ENCODE data around the gene ATP13A3. TPM values are rescaled to one million over a fixed set of nuclear protein-coding genes. Genes with fewer than 3 reads are reported as not detected.
"Not testable (repeated sequence)": the region's sequence is repeated elsewhere in the genome, so short reads cannot be mapped to it uniquely, and the experiment has no call there.

The ATP13A3 gene
- 146 TPM for total RNA-seq

DNA sequence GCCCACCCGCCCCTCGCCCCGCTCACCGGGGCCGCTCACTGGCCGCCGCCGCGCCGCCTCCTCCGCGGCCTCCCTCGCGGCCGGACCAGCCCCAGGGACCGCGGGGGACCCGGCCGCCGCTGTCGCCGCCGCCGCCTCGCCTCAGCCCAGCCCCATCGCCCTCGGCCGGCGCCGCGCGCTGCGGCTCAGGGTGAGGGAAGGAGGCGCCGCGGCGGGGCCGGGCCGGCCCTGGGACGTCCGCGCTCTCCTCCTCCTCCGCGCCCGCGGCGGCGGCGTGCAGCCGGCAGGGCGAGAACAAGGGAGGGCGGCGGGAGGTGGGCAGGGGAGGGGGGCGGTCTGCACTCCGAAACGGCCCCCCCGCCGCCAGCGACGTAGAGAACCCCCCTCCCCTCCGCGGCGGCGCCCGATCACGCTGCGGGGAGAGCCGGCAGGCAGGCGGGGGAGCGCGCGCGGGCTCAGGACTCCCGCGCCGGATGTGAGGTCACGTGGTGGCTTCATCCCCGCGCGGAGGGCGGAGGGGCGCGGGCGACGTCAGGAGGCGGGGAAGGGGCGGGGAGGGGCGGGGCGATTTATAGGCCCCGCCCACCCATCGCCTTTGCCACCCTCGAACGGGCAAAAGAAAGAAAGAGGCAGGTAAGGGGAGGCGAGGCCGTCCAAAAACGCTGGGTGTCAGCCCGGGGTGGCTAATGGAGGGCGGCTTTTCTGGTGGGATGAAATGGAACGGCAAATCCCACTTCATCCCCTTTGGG, at the start of gene ATP13A3:
ATP13A3 (minus strand) TSS at position 463 of the 749 bp plus-strand sequence. CDS start 24,812 bp downstream, outside the sequence.
- peak; percentile 98 to 99 for DNase-seq (ENCODE audit: low spot score in 2 of 2)
- no peak for FAIRE-seq

DNA sequence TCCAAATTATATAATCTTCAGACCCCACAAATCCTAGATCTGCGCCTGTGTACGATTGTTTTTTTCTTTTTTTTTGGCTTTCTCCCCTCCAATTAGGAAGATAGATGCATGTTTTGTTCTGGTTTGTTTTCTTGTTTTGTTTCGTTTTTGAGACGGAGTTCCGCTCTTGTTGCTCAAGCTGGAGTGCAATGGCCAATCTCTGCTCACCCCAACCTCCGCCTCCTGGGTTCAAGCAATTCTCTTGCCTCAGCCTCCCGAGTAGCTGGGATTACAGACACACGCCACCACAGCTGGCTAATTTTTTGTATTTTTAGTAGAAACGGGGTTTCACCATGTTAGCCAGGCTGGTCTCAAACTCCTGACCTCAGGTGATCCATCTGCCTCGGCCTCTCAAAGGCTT, 48.4 kb upstream of the ATP13A3 start:
- not testable (repeated sequence) for DNase-seq (ENCODE audit: low spot score in 2 of 2); FAIRE-seq

DNA sequence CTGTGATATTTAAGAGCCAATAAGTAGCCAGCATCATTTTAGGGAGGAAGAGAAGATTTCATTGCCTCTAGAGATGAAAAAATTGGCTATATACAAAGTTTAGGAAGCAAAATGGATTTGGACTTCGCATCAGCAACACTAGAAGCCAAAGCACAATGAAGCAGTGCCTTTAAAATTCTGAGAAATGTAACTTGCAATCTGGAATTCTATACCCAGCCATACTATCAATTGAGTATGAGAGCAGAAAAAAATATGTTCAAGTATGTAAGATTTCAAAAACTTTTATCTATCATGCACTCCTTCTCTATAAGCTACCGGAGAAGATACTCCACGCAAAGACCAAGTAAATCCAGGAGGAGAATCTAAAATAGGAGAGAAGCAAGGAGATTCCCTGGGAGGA, 47.4 kb upstream of the ATP13A3 start:
- FAIRE-seq = no peak
- no peak for DNase-seq (ENCODE audit: low spot score in 2 of 2)

DNA sequence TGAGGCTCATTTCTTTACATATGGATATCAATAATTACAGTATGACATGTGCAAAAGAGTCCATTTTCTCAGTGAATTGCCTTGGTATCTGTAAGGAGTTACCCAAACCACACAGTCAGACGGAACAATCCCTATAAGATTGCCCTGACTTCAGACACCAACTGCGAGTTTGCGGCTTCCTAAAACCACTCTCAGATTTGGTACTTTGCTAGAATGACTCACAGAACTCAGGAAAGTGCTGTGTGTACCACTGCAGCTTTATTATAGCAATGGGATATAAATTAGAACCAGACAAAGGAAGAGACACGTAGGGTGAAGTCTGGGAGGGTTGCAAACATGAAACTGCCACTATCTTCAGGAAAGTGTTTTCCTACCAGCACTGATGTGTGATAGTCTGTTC, 45.8 kb upstream of the ATP13A3 start:
- DNase-seq (ENCODE audit: low spot score in 2 of 2) (no peak), FAIRE-seq (no peak)

DNA sequence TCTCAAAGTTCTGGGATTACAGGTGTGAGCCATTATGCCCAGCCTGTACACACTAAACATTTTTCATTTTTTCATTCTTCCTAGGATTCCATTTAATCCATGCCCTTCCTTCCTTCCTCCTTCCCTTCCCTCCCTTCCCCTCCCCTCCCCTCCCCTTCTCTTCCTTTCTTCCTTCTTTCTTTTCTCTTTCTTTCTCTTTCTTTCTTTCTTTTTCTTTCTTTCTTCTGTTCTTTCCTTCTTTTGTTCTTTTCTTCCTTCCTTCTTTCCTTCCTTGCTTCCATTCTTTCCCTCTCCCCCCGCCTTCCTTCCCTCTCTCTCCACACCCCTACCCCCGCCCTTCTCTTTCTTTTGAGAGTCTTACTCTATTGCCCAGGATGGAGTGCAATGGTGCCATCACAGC, 40.9 kb upstream of the ATP13A3 start:
- FAIRE-seq = no peak
- DNase-seq (ENCODE audit: low spot score in 2 of 2) = no peak

DNA sequence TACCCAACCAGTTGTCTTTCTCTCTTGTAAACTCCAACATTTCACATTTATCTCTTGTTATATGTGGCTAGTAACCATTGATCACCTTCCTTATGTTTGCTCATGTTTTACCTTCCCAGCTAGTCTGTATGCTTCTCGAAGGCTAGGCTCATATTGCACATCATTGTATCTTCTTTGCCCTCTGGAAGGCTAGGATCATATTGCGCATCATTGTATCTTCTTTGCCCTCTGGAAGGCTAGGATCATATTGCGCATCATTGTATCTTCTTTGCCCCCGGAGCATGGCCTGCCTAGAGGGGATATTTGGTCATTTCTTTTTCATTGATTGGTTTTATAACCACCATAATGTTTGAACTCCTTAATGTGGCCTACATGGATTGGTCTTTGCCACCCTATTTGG, 39.4 kb upstream of the ATP13A3 start:
- no peak for FAIRE-seq
- no peak for DNase-seq (ENCODE audit: low spot score in 2 of 2)

DNA sequence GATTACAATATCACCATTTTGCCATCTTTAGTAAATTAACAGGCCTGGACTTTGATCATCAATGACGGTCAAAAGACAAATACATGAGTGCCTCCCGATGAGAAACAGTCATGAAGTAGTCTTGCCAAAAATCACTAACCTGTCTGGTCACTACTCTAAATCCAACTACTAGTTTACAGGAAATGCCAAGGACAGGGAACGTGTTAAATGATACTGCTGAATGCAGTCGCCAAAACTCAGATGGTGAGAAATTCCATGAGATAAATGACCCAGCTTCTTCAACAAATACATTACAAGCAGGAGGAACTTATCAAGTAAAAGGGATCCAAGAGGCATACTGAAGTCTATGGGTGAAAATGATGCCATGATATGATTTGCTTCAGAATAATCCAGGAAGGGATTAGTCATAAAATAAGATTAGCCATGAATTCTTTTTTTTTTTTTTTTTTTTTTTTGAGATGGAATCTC, 35.8 kb upstream of the ATP13A3 start:
- FAIRE-seq = no peak
- no peak for DNase-seq (ENCODE audit: low spot score in 2 of 2)

DNA sequence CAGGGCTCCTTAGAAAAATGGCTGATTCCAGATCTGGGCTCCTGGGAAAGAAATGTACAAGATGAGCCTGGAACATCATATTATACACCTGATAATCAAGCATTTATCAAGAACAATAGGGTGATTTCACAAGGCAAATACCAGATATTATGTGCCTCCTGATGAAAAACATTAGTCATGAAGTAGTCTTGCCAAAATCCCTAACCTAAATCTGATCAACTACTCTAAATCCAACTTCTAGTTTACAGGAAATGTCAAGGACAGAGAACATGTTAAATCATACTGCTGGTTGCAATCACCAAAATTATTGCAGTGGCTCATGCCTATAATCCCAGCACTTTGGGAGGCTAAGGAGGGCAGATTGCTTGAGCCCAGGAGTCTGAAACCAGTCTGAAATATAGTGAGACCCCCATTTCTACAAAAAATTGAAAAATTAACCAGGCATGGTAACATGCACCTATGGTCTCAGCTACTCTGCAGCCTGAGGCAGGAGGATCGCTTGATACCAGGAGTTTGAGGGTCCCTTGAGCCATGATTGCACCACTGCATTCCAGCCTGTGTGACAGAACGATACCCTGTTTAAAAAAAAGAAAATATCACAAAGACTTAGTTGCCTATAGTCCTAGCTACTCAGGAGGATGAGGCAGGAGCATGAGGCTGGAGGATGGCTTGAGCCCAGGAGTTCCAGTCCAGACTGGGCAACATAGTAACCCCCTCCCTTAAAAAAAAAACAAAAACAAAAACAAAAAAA, 34.9 kb upstream of the ATP13A3 start:
- DNase-seq (ENCODE audit: low spot score in 2 of 2) (no peak), FAIRE-seq (no peak)

DNA sequence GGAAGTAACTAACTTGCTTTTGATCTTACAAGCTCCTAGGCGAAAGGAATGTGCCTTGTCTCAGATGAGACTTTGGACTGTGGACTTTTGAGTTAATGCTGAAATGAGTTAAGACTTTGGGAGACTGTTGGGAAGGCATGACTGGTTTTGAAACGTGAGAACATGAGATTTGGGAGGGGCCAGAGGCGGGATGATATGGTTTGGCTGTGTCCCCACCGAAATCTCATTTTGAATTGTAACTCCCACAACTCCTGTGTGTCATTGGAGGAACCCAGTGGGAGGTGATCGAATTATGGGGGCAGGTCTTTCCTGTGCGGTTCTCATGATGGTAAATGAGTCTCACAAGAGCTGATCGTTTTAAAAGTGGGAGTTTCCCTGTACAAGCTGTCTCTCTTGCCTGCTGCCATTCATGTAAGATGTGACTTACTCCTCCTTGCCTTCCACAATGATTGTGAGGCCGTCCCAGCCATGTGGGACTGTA, 33.9 kb upstream of the ATP13A3 start:
- FAIRE-seq; DNase-seq (ENCODE audit: low spot score in 2 of 2): not testable (repeated sequence)

DNA sequence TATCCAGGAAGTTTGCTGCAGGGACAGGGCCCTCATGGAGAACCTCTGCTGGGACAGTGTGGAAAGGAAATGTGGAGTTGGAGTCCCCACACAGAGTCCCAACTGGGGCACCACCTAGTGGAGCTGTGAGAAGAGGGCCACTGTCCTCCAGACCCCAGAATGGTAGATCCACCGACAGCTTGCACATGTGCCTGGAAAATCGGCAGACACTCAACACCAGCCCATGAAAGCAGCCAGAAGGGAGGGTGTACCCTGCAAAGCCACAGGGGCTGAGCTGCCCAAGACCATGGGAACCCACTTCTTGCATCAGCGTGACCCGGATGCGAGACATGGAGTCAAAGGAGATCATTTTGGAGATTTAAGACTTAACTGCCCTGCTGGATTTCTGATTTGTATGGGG, 33.4 kb upstream of the ATP13A3 start:
- DNase-seq (ENCODE audit: low spot score in 2 of 2); FAIRE-seq: not testable (repeated sequence)

DNA sequence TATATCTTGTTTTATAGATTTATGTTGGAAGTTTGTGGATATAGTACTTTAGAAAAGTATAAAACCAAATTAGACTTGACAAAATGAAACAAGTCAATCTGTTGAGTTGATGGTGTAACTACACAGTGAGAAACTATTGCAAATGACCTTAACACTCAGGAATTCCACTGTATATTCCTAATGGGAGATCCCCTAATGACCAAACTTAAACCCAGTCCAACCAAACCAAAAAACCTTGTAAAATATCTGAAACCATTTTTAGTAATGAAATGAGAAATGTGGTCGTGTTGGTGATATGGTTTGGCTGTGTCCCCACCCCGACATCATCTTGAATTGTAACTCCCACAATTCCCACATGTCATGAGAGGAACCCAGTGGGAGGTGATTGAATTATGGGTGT, 31.9 kb upstream of the ATP13A3 start:
- DNase-seq (ENCODE audit: low spot score in 2 of 2) = no peak
- FAIRE-seq = no peak

DNA sequence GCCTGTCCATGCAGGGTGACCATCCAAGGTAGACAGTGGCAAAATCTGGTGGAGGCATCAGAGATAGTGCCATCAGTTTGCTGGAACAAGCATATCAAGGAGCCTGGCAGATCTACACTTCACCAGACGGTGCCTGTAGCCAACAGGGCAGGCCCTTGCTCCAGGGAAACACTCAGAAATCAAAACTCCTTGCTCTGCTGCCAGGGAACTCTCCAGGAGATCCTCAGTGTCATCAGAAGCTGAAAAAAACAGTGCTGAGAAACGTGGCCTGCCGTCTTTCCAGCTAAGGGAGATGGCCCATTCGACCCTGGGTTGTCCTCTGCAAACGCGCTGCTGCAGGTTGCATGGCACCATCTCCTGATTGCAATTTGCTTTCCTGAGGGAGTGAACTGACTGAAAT, 30.5 kb upstream of the ATP13A3 start:
- DNase-seq (ENCODE audit: low spot score in 2 of 2) (no peak), FAIRE-seq (no peak)

DNA sequence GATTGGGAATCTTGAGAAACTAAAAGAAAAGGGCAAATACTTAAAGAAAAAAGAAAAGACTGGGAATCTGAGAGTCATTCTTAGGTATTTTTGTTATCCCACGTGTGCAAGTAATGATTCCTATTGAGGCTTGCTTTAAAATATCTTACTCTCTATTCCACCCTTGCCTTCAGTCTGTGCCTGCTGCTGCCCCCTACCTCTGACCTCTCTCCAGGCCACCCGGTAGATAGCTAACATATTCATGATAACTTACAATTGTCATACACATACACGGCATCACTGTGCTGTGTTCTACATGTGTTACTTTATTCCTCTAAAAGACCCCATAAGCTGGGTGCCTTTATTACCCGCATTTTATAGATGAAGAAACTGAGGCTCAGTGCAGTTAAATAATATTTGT, 27.8 kb upstream of the ATP13A3 start:
- FAIRE-seq = no peak
- DNase-seq (ENCODE audit: low spot score in 2 of 2) = no peak

DNA sequence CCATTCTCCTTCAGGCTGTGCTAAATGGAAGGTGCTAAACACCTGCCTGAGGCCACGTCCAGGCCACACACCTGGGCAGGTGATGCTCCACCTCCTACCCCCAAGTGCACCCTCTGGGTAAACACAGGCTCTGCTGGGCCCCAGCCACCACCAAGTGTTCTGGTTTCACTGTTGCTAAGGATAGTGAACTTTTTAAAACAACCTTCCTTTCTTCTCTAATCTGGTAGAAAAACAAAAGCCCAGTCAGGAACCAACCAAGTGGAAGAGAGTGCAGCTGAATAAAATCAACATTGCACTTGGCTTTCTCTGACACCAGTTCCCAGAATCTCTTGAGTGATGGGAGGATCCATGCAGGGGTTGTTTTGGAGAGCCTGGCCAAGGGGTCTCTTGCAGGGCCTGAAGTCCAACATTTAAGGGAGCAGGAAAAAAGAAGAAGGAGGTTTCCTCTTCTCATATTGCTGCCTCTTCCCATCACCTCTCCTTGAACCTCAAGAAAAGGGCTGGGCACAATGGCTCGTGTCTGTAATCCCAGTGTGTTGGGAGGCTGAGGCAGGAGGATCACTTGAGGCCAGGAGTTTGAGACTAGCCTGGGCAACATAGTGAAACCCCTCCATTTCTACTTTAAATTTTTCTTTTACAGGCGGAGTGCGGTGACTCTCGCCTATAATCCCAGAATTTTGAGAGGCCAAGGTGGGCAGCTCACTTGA, 26.2 kb upstream of the ATP13A3 start:
- FAIRE-seq = no peak
- no peak for DNase-seq (ENCODE audit: low spot score in 2 of 2)

DNA sequence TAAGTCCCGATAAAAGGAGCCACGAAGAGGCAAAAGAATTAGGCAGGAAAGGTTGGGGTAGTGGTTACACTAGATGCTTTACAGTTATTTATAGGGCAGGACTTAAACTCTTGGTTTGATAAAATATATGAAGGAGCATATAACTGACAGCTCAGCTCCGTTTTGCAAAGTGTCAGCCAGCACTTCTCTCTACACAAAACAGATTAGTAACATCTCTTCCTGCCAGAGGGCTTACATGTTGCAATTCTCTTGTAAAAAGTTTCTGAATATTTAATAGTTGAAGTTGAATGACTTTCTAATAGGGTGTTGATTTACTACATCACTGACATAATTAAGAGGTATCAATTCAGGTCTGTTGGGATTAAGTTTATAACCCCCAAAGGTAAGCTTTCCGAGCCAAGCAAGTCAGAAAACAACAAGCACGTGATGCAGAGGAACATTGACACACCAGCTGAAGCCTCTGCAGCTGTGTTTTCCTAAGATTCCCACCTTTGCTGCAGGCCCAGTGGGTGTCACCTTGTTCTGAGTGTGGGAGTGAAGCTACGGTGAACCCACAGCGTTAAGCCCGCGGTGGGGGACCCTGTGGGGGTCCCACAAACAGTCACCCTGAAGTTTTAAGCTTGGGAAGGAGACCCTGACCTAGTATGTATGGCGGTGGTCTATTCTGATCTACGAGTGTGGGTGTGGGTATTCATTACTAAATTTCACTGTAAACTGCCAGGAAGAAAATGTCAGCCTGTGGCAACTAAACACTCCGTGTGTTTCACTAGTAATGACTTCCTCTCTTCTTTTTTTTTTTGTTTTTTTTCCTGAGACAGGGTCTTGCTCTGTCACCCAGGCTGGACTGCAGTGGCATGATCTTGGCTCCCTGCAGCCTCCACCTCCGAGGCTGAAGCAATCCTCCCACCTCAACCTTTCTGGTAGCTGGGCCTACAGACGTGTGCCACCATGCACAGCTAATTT, 22.0 kb upstream of the ATP13A3 start:
- DNase-seq (ENCODE audit: low spot score in 2 of 2) = no peak
- FAIRE-seq = no peak

DNA sequence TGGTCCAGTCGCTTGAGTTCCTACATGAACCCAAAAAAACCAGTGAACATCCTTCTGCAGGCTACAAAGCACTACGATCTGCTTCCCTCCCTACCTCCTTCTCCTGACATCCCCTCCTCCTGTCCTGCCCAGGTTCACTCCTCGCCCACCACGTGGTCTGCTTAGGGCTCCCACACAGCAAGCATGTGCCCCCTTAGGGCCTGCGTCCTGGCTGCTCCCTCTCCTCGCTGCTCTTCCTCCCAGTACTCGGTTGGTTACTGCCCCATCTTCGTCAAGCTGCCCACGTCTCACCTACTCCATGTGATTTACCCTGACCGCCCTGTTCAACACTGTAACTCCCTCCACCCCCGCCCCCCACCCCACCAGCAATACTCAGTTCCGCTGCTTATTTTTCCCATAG, 20.8 kb upstream of the ATP13A3 start:
- no peak for FAIRE-seq
- DNase-seq (ENCODE audit: low spot score in 2 of 2) = no peak

DNA sequence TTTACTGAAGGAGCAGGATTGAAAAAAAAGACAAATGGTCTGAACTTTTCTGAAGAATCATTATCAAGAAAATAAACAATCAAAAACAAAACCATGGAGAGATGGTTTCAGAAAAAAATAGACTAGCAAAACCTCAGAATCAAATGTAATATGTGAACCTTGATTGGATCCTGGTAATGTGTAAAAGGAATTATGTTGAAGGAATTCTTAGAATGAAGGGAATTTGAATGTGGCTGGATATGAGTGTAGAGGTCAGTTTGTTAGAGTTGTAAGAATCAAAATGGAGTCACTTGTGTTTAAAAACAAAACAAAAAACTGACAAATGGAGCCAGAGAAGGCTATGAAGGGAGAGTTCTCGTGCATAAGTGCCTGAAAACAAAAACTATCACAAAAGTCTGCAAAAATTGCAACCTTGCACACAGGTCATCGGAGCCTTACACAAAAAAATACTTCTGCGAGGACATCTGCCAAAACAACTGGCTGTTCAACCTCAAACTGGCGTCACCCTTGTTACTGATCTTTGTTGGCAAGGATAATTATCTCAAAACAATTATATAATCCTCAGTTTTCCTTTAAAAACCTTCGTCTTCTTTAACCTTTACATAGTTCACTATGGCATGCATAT, 19.1 kb upstream of the ATP13A3 start:
- DNase-seq (ENCODE audit: low spot score in 2 of 2) (no peak), FAIRE-seq (no peak)

DNA sequence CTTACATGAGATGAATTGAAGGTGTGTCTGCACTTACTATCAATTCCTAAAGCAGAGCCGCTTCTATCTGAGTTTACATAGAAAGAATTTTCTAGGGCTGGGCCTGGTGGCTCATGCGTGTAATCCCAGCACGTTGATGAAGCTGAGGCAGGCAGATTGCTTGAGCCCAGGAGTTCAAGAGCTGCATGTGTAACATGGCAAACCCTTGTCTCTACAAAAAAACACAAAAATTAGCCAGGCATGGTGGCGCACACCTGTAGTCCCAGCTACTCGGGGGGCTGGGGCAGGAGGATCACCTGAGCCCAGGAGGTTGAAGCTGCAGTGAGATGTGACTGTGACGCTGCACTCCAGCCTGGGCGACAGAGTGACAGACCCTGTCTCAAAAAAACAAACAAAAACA, 18.1 kb upstream of the ATP13A3 start:
- no peak for FAIRE-seq
- DNase-seq (ENCODE audit: low spot score in 2 of 2) = no peak

DNA sequence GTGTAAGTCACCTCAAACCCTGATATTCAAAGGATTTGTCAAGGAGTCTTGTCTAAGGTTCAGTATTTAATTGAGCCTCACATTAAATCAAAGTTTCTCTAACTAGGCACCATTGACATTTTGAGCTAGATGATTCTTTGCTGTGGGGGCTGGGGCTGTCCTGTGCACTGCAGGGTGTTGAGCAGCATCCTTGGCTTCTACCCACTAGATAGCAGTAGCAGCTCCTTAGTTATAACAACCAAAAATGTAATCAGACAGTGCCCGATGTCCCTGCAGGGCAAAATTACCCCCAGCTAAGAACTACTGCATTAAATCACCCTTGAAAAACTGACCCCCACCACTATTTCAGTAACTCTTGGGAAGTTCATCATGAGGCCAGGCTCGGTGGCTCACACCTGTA, 17.3 kb upstream of the ATP13A3 start:
- FAIRE-seq (no peak), DNase-seq (ENCODE audit: low spot score in 2 of 2) (no peak)

Data from frontal cortex (tissue), 4 donors.